Measurements from ENCODE around the gene NR3C2.

NR3C2 gene

GRCh38 chr4:148442832-148443511 is 758 bp upstream of the NR3C2 start:
- Histone ChIP-seq H3K36me3 (ENCODE audit: insufficient read depth, low read length) (no peaks in the 10 kb centered on the region), H3K27ac (no peak overlapping the region), H3K9me3 (ENCODE audit: low read depth, low read length) (no peaks in the 10 kb centered on the region), H3K4me3 (peak overlapping the region; percentile 78), H3K9ac (ENCODE audit: insufficient read length) (peak overlapping the region; percentile 33)
- DNase-seq (ENCODE audit: low read depth, low spot score): no peak
- TF ChIP-seq POLR2AphosphoS5 (IDR thresholded peaks at IDR 0.05; ENCODE audit: borderline replicate concordance, low read depth, low read length) (no peak), FOXP2 (optimal IDR thresholded peaks at IDR 0.05; ENCODE audit: control extremely low read depth, extremely low read length, insufficient read depth) (no peak), EZH2 (IDR thresholded peaks at IDR 0.05) (no peak)

GRCh38 chr4:148441624-148441985 is 609 bp downstream of the NR3C2 start:
- H3K4me3 ChIP-seq: peak overlapping the region; percentile 78
- TF ChIP-seq POLR2AphosphoS5 (IDR thresholded peaks at IDR 0.05; ENCODE audit: borderline replicate concordance, low read depth, low read length) (no peak), EZH2 (IDR thresholded peaks at IDR 0.05) (no peak), FOXP2 (optimal IDR thresholded peaks at IDR 0.05; ENCODE audit: control extremely low read depth, extremely low read length, insufficient read depth) (no peak)
- no peak for DNase-seq (ENCODE audit: low read depth, low spot score)

DNA sequence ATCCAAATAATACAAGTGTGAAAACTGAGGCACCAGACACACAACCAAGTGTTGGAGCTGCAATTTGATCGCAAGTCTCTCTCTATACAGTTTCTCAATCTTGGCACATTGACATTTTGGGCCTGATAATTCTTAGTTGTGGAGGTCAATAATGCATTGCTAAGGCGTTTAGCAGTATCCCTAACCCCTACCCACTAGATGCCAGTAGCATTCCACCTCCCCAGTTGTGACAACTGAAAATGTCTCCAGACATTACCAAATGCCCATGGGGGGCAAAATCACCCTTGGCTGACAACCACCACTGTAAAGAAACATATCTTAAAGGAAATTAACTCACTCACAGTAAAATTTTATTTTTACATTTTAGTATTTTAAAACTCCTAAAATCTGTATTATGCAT is 4.2 kb downstream of the NR3C2 start:
- H3K27ac ChIP-seq: no peak overlapping the region
- TF ChIP-seq EZH2 (IDR thresholded peaks at IDR 0.05) (no peak), FOXP2 (optimal IDR thresholded peaks at IDR 0.05; ENCODE audit: control extremely low read depth, extremely low read length, insufficient read depth) (no peak), POLR2AphosphoS5 (IDR thresholded peaks at IDR 0.05; ENCODE audit: borderline replicate concordance, low read depth, low read length) (no peak)

More at GRCh38 chr4:148441624-148441985, 609 bp downstream of the NR3C2 start:
- Histone ChIP-seq H3K9ac (ENCODE audit: insufficient read length) (no peak overlapping the region), H3K9me3 (ENCODE audit: low read depth, low read length) (no peaks in the 10 kb centered on the region), H3K27ac (no peak overlapping the region), H3K36me3 (ENCODE audit: insufficient read depth, low read length) (no peaks in the 10 kb centered on the region)

GRCh38 chr4:148437439-148437838 is 4.8 kb downstream of the NR3C2 start:
- Histone ChIP-seq H3K9me3 (ENCODE audit: low read depth, low read length) (no peaks in the 10 kb centered on the region), H3K9ac (ENCODE audit: insufficient read length) (no peak overlapping the region), H3K27ac (no peak overlapping the region), H3K36me3 (ENCODE audit: insufficient read depth, low read length) (no peaks in the 10 kb centered on the region), H3K4me3 (no peak overlapping the region)
- DNase-seq (ENCODE audit: low read depth, low spot score): no peak
- TF ChIP-seq EZH2 (IDR thresholded peaks at IDR 0.05) (no peak), POLR2AphosphoS5 (IDR thresholded peaks at IDR 0.05; ENCODE audit: borderline replicate concordance, low read depth, low read length) (no peak), FOXP2 (optimal IDR thresholded peaks at IDR 0.05; ENCODE audit: control extremely low read depth, extremely low read length, insufficient read depth) (no peak)

More for the DNA sequence above, 4.2 kb downstream of the NR3C2 start:
- Histone ChIP-seq H3K36me3 (ENCODE audit: insufficient read depth, low read length) (no peaks in the 10 kb centered on the region), H3K9ac (ENCODE audit: insufficient read length) (no peak overlapping the region), H3K9me3 (ENCODE audit: low read depth, low read length) (no peaks in the 10 kb centered on the region), H3K4me3 (no peak overlapping the region)
- DNase-seq (ENCODE audit: low read depth, low spot score): no peak

- Histone ChIP-seq H3K4me3 (no peak overlapping the region), H3K36me3 (ENCODE audit: insufficient read depth, low read length) (no peaks in the 10 kb centered on the region), H3K9me3 (ENCODE audit: low read depth, low read length) (no peaks in the 10 kb centered on the region), H3K9ac (ENCODE audit: insufficient read length) (no peak overlapping the region), H3K27ac (no peak overlapping the region)
- no peak for TF ChIP-seq EZH2 (IDR thresholded peaks at IDR 0.05)
- TF ChIP-seq FOXP2 (optimal IDR thresholded peaks at IDR 0.05; ENCODE audit: control extremely low read depth, extremely low read length, insufficient read depth): no peak
- no peak for TF ChIP-seq POLR2AphosphoS5 (IDR thresholded peaks at IDR 0.05; ENCODE audit: borderline replicate concordance, low read depth, low read length)
- DNase-seq (ENCODE audit: low read depth, low spot score): no peak
Observed at GRCh38 chr4:148436512-148436911, 5.7 kb downstream of the NR3C2 start.

GRCh38 chr4:148435654-148436406 is 6.4 kb downstream of the NR3C2 start:
- H3K9ac ChIP-seq (ENCODE audit: insufficient read length): no peak overlapping the region
- no peak for TF ChIP-seq POLR2AphosphoS5 (IDR thresholded peaks at IDR 0.05; ENCODE audit: borderline replicate concordance, low read depth, low read length)
- no peak for TF ChIP-seq EZH2 (IDR thresholded peaks at IDR 0.05)
- no peak for TF ChIP-seq FOXP2 (optimal IDR thresholded peaks at IDR 0.05; ENCODE audit: control extremely low read depth, extremely low read length, insufficient read depth)
- H3K9me3 ChIP-seq (ENCODE audit: low read depth, low read length): no peaks in the 10 kb centered on the region
- no peak for DNase-seq (ENCODE audit: low read depth, low spot score)
- no peak overlapping the region for H3K4me3 ChIP-seq
- no peaks in the 10 kb centered on the region for H3K36me3 ChIP-seq (ENCODE audit: insufficient read depth, low read length)
- no peak overlapping the region for H3K27ac ChIP-seq

DNA sequence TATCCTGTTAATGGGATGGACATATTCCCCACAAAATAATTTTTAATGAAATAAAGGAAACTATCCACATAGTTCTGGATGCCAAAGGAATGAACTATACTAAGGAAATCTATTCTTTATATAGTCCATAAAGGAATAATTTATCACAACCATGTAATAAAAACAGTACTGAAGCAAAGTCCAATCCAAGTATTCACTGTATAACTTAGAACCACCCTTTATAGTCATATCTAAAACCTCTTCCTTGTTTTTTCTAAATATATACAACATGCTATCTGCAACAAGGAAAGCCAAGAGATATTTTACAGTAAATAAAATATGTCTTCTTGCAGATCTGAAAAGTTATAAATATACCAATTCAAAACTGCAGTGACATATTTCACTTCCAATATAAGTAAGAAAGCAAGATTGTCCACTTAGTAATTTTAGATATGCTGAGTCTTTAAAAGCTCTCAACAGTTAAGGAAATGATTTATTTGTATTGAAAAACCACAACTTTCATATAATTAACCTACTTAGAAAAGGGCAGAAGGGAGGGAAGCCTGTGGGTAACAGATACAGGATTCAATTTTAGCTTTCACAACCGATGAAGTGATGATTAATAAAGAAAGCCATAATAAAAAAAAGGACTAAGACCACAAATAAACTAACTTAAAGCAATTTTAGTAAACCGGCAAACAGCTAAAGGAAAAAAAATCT is 8.0 kb downstream of the NR3C2 start:
- H3K9me3 ChIP-seq (ENCODE audit: low read depth, low read length): no peaks in the 10 kb centered on the region
- no peak overlapping the region for H3K4me3 ChIP-seq
- TF ChIP-seq EZH2 (IDR thresholded peaks at IDR 0.05) (no peak), POLR2AphosphoS5 (IDR thresholded peaks at IDR 0.05; ENCODE audit: borderline replicate concordance, low read depth, low read length) (no peak), FOXP2 (optimal IDR thresholded peaks at IDR 0.05; ENCODE audit: control extremely low read depth, extremely low read length, insufficient read depth) (no peak)
- DNase-seq (ENCODE audit: low read depth, low spot score): no peak
- H3K36me3 ChIP-seq (ENCODE audit: insufficient read depth, low read length): no peaks in the 10 kb centered on the region
- no peak overlapping the region for H3K9ac ChIP-seq (ENCODE audit: insufficient read length)
- H3K27ac ChIP-seq: no peak overlapping the region

DNA sequence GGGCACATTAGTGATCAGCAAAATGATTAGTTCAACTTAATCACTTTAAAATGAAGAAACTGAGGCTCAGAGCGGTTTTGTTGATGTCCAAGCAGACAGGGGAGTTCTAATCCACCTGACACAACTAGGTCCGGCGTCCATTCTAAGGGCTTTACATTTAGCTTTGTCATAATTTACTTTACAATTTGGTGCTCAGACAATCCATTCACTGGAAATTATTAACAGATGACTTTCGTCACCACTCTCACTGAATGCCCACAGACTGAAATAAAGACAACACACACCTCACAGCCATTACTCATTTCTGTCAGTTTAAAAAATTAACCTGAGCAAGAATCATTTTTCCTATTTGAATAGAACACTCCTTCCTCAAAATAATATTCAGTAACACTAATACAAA is 10.8 kb downstream of the NR3C2 start:
- TF ChIP-seq FOXP2 (optimal IDR thresholded peaks at IDR 0.05; ENCODE audit: control extremely low read depth, extremely low read length, insufficient read depth) (no peak), POLR2AphosphoS5 (IDR thresholded peaks at IDR 0.05; ENCODE audit: borderline replicate concordance, low read depth, low read length) (no peak), EZH2 (IDR thresholded peaks at IDR 0.05) (no peak)
- Histone ChIP-seq H3K36me3 (ENCODE audit: insufficient read depth, low read length) (no peaks in the 10 kb centered on the region), H3K9ac (ENCODE audit: insufficient read length) (no peak overlapping the region), H3K27ac (no peak overlapping the region), H3K9me3 (ENCODE audit: low read depth, low read length) (no peaks in the 10 kb centered on the region), H3K4me3 (no peak overlapping the region)
- DNase-seq (ENCODE audit: low read depth, low spot score): no peak
